HG02970 (cell line): ENCODE data around the gene EME1.
"Not testable (repeated sequence)": the region's sequence is repeated elsewhere in the genome, so short reads cannot be mapped to it uniquely, and the experiment has no call there.

ENCODE experiments used
- ATAC-seq: cut with Tn5 transposase; IDR thresholded peaks from one replicate; pipeline ENCODE4 v1.9.1; 2021; ENCODE audit warnings: mild to moderate bottlenecking, moderate library complexity, moderate number of reproducible peaks; ENCODE audit not compliant: unreplicated experiment, low FRiP score

The EME1 gene

DNA sequence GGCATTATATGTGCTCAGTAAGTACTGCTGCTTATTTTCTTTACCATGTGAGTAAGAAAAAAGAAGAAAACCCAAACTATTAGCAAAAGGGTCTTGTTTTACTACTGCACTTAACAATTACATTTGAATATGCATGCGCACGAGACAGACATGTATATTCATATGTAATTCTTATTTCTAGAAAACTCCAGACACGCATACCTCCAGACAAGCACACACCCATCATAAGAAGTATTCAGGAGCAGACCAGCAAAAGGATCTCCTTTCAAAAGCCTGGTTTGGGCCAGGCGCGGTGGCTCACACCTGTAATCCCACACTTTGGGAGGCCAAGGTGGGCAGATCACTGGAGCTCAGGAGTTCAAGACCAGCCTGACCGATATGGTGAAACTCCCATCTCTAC, 16.5 kb downstream of the EME1 start:
- ATAC-seq: no peak

DNA sequence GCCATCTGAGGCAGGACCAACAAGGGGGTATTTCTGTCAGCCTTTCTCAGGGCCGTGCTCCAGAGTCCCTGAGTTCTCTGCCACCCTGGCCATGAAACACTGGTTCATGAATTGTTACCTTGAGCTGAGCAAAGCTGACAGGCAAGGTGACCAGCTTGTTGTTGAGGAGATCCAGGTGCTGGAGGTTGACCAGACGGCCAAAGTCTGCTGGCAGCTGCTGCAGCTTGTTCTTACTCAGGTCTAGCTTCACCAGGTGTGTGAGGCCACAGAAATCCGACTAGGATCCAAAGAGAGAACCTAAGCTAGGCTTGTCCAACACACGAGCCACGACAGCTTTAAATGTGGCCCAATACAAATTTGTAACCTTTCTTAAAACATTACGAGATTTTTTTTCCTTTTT, 19.6 kb downstream of the EME1 start:
- ATAC-seq: no peak

DNA sequence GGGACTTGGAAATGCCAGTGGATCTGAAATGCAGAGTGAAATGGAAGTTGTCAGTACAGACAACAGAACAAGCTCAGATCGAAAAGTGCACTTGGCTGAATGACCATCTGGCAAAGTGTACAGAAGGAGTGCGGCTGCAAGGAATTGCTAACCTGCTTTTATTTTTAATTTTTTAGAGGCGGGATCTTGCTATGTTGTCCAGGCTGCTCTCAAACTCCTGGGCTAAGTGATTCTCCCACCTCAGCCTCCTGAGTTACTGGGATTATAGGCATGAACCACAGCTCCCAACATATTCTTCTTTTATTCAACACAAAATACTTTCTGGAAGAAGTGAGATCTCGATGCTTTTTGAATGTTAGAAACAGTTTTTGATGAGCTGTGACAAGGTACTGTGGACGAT, 20.7 kb downstream of the EME1 start:
- no peak for ATAC-seq

DNA sequence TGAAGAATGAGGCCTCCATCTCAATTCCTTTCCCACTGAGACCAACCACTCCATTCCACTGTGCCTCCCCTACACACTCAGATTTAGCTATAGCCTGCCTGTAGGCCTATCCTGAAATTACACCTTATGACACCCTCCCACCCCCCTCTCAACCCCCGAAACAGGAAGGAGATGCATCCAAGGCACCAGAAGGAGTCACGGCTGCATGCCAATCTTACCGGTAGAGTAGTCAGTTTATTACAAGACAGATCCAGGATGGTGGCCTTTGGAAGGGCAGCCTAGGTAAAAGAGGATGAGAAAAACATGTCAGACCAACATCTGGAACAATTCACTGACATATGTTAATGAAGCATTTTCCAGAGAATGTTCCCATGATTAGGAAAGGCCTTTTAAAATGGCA, 21.7 kb downstream of the EME1 start:
- ATAC-seq: no peak

DNA sequence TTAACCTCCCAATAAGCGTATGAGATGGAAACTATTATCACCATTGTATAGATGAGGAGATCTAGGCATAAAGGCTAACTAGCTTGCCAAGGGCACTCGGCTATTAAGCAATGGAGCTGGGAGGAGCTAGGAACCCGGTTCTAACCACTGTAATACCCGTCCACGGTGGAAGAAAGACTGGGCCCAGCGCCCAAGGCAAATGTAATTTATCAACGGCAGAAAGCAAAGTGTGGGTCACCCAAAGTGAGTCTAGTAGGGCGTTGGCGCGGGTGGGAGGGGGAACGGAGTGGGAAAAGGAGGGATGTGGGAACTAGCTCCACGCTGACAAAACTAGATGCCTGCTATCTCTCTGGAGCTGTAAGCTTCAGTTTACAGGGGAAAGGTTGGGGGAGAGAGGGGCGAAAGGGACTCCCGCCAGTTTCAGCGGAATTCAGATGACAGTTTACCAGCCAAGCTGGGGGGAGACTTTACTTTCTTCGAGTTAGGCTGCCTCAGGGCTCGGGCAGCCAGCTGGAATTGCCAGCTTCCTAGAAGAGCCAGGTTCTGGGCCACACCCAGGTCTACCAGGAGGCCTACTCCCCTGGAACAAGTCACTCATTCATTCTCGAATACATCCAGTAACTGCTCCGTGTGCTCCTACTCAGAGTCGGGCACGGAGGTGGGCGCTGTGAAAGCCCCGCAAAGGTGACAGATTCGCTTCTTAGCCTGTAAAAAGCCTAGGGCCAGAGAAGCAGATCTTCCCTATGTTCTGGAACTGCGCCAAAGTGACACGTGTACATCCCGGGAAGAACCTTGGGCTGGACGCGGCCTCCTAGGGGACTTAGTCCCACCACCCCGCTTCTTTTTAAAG, 23.5 kb downstream of the EME1 start:
- ATAC-seq: no peak

DNA sequence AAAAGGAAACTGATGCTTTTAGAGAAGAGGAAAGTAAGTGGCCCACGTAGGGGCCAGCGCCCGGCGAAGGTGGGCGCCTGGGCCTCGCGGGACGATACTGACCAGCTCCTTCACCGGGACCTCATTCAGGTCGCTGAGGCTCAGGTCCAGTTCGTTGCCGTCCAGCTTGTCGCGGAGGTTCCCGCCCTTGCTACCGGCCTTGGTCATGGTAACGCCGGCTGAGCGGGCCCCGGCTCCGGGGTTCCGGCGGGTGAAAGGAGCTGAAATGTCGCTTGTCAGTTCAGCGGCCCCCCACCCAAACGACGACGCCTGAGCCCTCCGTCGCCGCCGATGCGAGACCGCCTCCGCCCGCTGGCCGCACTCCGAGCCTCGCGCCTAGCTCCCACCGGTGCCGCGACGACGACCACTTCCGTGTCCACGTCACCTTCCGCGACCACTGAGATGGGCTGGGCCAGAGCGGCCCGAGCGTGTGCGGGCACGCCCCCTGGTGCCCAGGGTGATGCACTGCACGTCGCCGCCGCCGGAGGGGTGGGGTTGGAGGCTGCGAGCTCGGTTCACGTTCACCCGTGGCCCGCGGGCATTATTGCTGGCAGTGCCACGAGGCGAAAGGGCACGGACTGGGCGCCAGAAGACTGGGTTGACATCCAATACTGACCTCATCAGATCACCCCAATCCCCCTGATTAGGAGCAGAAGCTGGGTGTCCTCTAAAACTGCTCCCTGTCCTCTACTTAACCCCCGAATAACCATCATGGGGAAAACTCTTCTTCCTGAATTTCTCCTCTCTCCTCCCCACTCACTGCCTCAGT, 24.3 kb downstream of the EME1 start, which contains the start of gene LRRC59:
Gene LRRC59 (minus strand): TSS at position 413 of the 808 bp plus-strand sequence. CDS start 206 bp downstream, at position 207.
- peak; percentile 97 for ATAC-seq

DNA sequence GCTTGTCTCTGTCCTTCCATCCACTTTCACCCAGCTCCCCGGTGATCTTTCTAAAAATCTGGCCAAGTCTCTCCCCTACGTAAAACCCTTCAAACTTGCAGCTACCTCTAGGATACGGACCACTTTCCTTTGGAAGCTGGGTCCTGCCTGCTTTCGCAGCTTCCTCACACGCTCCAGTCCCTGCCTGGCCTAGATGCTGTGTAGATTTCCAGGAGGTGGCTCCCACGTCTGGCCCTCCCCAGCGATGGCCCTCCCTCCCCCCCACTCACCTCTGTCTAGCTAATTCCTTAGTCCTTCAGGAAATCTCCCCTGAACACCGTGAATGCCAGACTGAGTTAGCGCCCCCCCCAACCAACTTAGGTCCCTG, 24.9 kb downstream of the EME1 start:
- ATAC-seq: no peak

DNA sequence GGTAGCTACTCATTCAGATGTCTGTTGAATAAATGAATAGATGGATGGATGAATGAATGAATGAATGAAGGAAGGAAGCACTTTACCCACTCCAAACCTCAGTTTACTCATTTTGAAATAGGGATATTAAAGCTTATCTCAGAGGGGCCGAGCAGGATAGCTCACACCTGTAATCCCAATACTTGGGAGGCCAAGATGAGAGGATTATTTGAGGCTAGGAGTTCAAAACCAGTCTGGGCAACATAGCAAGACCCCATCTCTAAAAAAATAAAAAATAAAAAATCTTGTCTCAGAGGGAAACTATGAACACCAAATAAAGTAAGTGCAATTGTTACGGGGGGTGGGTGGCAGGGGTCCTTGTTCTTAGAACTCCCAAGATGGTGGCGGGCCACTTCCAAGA, 25.6 kb downstream of the EME1 start:
- ATAC-seq: not testable (repeated sequence)

DNA sequence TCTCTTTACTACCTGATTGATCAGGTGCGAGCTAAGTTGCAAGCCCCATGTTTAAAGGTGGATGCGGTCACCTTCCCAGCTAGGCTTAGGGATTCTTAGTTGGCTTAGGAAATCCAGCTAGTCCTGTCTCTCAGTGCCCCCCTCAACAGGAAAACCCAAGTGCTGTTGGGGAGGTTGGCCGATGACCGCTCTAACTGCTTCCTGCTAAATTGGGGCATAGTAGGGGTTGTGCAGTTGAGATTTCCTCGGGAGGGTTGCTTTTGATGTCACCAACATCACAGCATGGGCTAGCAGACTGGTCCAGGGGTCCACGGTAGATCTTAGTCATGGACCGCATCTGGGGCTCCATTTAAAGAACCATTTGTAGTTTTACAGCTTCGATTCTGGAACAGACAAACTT, 26.6 kb downstream of the EME1 start:
- ATAC-seq: not testable (repeated sequence)

DNA sequence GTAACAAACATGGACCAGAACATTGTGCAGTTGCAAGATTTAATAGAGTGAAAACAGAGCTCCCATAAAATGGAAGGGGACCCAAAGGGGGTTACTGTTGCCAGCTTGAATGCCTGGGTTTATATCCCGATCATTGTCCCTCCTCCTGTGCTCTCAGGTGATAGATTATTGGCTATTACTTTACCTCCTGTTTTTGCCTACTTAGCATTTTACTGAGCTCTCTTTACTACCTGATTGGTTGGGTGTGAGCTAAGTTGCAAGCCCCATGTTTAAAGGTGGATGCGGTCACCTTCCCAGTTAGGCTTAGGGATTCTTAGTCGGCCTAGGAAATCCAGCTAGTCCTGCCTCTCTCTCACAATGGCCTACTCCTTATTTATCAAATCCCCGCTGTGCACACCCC, 32.3 kb downstream of the EME1 start:
- not testable (repeated sequence) for ATAC-seq

DNA sequence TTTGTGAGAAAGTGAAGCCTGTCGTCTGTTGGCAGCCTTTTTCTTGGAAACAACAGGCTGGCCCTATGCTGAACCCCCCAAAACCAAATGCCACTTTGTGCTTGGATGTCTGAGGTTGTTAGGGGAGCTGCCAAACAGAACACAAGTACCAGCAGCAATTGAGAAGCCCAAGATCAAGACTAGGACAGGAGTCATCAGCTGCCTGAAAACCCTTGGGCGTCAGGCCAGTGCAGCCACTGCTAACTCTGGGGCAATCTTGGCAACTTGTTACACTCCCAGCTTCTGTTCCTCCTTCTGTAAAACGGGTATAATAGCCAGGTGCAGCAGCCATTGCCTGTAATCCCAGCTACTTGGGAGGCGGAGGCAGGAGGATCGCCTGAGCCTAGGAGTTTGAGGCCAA, 33.5 kb downstream of the EME1 start:
- ATAC-seq: no peak

DNA sequence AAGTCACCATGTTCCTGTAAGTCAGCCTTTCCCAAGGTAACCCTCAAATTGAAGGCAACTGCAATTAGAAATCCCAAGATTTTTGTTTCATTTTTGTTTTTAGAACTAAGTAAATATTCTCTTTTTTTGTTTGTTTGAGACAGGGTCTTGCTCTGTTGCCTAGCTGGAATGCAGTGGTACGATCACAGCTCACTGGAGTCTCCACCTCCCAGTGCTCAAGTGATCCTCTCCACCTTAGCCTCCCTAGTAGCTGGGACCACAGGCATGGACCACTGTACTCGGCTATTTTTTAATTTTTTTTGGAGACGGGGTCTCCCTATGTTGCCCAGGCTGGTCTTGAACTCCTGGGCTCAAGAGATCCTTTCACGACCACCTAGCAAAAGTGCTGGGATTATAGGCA, 34.9 kb downstream of the EME1 start:
- no peak for ATAC-seq

DNA sequence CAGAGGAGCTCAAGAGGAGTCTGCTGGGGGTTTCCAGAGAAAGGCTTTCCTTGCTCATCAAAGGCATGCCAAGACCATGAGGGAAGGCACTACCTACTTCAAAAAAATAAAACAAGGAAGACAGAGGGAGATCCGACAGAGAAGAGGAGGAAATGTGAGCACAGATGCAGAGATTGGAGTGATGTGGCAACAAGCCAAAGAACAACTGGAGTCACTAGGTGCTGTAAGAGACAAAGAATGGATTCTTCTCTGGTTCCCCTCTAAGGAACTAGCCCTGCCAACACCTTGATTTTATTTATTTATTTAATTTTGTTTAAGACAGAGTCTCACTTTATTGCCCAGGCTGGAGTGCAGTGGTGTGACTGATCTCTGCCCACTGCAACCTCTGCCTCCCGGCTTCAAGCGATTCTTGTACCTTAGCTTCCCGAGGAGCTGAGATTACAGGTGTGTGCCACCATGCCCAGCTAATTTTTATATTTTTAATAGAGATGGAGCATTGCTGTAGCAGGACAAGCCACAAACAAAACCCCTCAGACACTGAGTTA, 39.2 kb downstream of the EME1 start:
- no peak for ATAC-seq

DNA sequence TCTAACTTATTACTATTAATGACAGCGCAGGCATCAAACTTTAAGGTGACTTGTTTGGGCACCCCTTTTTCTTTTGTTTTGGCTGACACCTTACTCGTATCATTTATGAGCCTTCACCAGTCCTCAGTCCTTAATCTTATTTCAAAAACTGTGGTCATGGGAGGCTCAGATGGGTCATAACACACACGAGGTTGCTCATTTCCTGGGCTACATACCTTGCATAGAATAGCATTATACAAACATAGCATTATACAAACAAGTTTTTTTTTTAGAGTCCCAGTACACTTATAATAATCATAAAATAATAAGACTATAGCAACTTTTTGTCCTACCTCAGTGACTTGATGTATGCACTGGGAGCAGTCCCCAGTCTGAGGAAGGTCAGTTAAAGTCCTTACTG, 41.8 kb downstream of the EME1 start:
- ATAC-seq: no peak

DNA sequence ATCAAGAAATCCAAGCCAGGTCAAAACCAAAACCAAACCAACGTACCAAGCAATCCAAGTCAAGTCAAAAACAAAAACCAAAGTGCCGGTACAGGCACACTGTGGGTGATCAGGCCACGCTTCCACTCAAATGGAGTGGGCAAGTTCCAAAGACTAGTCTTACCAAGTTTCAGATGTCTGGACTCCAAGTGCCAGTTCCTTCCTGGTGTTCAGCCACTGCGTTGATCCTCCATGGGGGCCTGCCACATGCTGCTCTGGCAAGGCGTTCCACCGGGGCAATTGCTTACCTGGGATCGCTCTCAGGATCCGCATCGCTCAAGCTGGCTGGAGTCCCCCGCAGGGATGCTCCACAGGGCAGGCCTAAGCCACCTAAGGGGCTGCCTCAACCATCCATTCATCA, 46.5 kb downstream of the EME1 start:
- not testable (repeated sequence) for ATAC-seq

DNA sequence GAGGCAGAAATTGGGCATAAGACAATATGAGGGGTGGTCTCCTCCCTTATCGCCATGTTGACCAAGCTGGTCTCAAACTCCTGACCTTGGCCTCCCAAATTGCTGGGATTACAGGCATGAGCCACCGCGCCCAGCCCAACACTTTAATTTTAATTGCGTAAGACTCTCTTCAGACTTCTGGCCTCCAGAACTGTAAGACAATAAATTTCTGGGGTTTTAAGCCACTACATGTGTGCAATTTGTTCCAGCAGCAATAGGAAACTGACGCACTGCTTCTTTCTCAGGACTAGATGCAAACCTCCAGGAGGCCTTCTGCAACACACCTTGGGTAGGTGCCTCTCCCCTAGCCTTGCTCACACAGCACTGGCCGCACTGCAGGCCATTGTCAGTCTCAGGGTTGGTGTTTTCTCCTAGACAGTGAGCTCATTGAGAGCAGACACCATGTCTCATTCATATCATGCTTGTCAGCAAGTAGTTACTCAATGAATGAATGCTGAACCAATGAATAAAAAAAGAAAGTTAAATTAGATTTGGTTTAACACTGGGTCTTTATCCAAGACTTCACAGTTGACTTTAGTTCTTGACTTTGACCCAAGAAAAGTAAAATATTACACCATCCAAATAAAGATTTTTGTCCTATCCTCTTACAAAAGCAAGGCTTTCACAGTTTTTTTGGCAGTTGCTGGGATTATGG, 47.5 kb downstream of the EME1 start:
- ATAC-seq: no peak

DNA sequence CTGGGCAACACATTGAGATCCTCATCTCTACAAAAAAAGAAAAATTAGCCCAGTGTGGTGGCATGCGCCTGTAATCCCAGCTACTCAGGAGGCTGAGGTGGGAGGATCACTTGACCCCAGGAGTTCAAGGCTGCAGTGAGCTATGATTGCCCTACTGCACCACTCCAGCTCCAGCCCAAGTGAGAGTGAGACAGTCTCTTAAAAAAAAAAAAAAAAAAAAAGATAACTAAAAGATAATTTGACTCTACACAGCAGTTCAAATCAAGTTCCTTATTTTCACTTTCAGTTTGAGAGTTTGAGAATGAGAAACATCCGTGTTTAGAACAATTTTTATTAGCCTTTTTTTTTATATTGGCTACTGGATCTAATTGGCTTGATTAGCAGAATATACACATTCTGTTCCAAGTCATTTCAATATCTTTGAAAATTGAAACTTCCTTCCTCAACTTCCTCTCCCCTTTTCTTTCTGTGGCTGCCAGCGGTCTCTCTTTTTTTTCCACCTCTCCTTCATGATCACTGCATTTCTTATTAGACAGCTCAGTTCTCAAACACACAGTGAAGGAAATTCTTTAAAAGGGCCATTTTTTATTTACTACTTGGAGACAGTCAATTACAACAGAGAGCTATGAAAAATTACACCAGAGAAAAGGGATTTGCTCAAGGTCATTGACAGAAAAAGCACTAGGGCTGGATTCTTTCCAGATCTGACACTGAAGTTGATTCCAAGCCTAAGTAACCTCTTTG, 48.5 kb downstream of the EME1 start:
- no peak for ATAC-seq

DNA sequence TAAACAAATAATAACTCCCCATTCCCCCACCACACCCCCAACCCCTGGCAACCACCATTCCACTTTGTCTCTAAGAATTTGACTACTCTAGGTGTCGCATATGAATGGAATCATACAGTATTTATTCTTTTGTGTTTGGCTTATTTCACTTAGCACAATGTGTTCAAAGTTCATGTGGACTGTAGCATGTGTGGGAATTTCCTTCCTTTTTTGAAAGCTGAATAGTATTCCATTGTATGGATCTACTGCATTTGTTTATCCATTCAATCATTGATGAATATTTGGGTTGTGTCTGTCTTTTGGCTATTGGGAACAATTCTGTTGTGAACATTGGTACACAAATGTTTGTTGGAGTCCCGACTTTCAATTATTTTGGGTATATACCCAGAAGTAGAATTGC, 49.7 kb downstream of the EME1 start:
- ATAC-seq: no peak

DNA sequence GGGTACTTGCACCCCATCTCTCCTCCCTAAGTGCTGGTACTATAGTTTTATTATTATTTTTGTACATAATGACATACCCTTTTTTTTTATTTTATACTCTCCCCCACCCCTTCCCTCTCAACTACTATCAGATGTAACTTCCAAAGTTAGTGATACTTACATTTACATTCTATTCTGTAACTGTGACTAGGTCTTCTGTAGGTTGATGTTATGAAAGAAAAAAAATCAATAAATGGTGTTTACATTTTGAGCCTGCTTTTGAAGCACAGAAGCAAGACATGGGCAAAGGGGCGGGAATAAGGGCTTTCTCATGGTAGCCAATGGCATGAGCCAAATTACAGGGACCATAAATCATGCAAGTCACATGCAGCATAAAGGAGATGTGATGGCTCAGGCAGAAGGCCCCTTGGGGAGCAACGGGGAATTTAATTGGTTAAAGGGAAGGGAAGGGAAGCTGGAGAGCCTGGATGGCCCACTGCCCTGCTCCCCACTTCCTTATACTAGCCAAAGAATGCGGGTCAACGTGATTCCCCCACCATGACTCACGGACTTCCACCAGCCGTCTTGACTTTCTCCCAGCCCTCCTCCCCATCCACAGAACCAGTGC, 50.6 kb downstream of the EME1 start:
- ATAC-seq: no peak
